HCT116 (cell line): Measurements from ENCODE around the gene RSPH9. TPM values are rescaled to one million over a fixed set of nuclear protein-coding genes. Genes with fewer than 3 reads are reported as not detected.

Source experiments
- ATAC-seq: fragments of 200-7000 bp; cut with Tn5 transposase; 2 replicates; pipeline ENCODE4 v1.9.1; 2020; ENCODE audit warnings: mild to moderate bottlenecking, moderate library complexity
- BruUV-seq: library from RNA; stranded (reverse); fragments of 400-500 nt; replicated peaks from 2 replicates; lab custom pipeline; 2021; lab: Mats Ljungman, UMichigan
- CTCF ChIA-PET: fragments of 300-600 bp; sonication (Branson Sonifier 250); formaldehyde crosslinking; loops from one replicate; lab custom pipeline; 2021; ENCODE audit warnings: antibody characterized with exemption; lab: Charles Lee
- POLR2A ChIA-PET: fragments of 300-600, 350-600 bp; sonication (Branson Sonifier 250); formaldehyde crosslinking; loops from one replicate; lab custom pipeline; 2021; ENCODE audit warnings: antibody characterized with exemption; lab: Charles Lee
- RAD21 ChIA-PET, 2 experiments: fragments of 300-600 bp; sonication (Branson Sonifier 250); formaldehyde crosslinking; loops; one replicate each; lab custom pipeline; 2023; ENCODE audit warnings: low total read pairs in 2 of 2; ENCODE audit not compliant: uncharacterized antibody in 2 of 2, unreplicated experiment in 2 of 2, low non-redundant PET in 1 of 2; lab: Charles Lee
- DNase-seq: peaks from one replicate; pipeline ENCODE4 v3.0.0-alpha.2; 2010; ENCODE audit warnings: low read depth, low spot score
- H2AFZ ChIP-seq: fragments of 200-600 bp; shearing (Covaris generic), sonication (generic); 2 replicates; pipeline ENCODE4 v1.6.1; 2017; ENCODE audit warnings: low read depth, mixed run types, mixed read lengths, antibody characterized with exemption, low read length; ENCODE audit not compliant: poor library complexity, severe bottlenecking
- H3K27ac ChIP-seq: 2 replicates; pipeline ENCODE4 v1.5.1; 2012; ENCODE audit warnings: low read depth, low read length
- H3K27me3 ChIP-seq: fragments of 200-600 bp; sonication (generic); 2 replicates; pipeline ENCODE4 v1.6.1; 2016; ENCODE audit warnings: mixed run types, low read length, mixed read lengths; ENCODE audit not compliant: insufficient read depth
- H3K36me3 ChIP-seq, 2 experiments: fragments of 200-500 bp in 1 of 2; fragments of 200-600 bp in 1 of 2; sonication (Bioruptor generic) in 1 of 2; sonication (generic) in 1 of 2; 2 replicates each; pipeline versions ENCODE4 v1.5.1 to v1.6.1; 2014 to 2016; ENCODE audit warnings: low read length in 2 of 2, inconsistent platforms in 1 of 2, mixed read lengths in 1 of 2, mixed run types in 1 of 2; ENCODE audit not compliant: insufficient read depth in 2 of 2, control insufficient read depth in 1 of 2
- H3K4me1 ChIP-seq, 2 experiments: fragments of 200-600 bp in 1 of 2; sonication (generic) in 1 of 2; 2 replicates each; pipeline versions ENCODE4 v1.5.1 to v1.6.1; 2012 to 2017; ENCODE audit warnings: low read length in 2 of 2, inconsistent platforms in 1 of 2, mild to moderate bottlenecking in 1 of 2, mixed read lengths in 1 of 2, mixed run types in 1 of 2, moderate library complexity in 1 of 2; ENCODE audit not compliant: insufficient read depth in 2 of 2, control insufficient read depth in 1 of 2
- H3K4me2 ChIP-seq: fragments of 200-600 bp; sonication (generic); 2 replicates; pipeline ENCODE4 v1.6.1; 2017; ENCODE audit warnings: mixed run types, low read length, mixed read lengths
- H3K4me3 ChIP-seq, 2 experiments: fragments of 200-600 bp in 1 of 2; sonication (generic) in 1 of 2; replicated peaks in 1 of 2; 2 replicates each; pipeline ENCODE4 v1.5.1; 2011 to 2016; ENCODE audit warnings: low read length in 2 of 2, control low read depth in 1 of 2, low read depth in 1 of 2, mild to moderate bottlenecking in 1 of 2, mixed read lengths in 1 of 2, mixed run types in 1 of 2
- H3K79me2 ChIP-seq: fragments of 200-600 bp; sonication (generic); 2 replicates; pipeline ENCODE4 v1.6.1; 2017; ENCODE audit warnings: mild to moderate bottlenecking, mixed run types, low read length, moderate library complexity, mixed read lengths; ENCODE audit not compliant: insufficient read depth
- H3K9ac ChIP-seq: fragments of 200-600 bp; sonication (generic); 2 replicates; pipeline ENCODE4 v1.6.1; 2016; ENCODE audit warnings: low read length, mixed read lengths
- H3K9me2 ChIP-seq: fragments of 200-600 bp; sonication (generic), shearing (Covaris generic); 2 replicates; pipeline ENCODE4 v1.6.1; 2017; ENCODE audit warnings: mixed run types, mild to moderate bottlenecking, moderate library complexity; ENCODE audit not compliant: insufficient read depth
- H3K9me3 ChIP-seq, 2 experiments: fragments of 200-500 bp in 1 of 2; fragments of 200-600 bp in 1 of 2; sonication (Bioruptor generic) in 1 of 2; sonication (generic) in 1 of 2; 2 replicates each; pipeline ENCODE4 v1.6.1; 2014 to 2017; ENCODE audit warnings: low read length in 2 of 2, mixed read lengths in 2 of 2, inconsistent platforms in 1 of 2, low read depth in 1 of 2, mild to moderate bottlenecking in 1 of 2, mixed run types in 1 of 2, moderate library complexity in 1 of 2; ENCODE audit not compliant: control insufficient read depth in 1 of 2, insufficient read depth in 1 of 2
- H4K20me1 ChIP-seq: fragments of 200-600 bp; sonication (generic), shearing (Covaris generic); 2 replicates; pipeline ENCODE4 v1.6.1; 2017; ENCODE audit warnings: mixed run types, mild to moderate bottlenecking, moderate library complexity; ENCODE audit not compliant: insufficient read depth
- ATF3 ChIP-seq: IDR thresholded peaks from 2 replicates; pipeline ENCODE4 v1.6.1; 2012
- CBX3 ChIP-seq: IDR thresholded peaks from 2 replicates; pipeline ENCODE4 v1.6.1; 2012; ENCODE audit warnings: low read depth
- CTCF ChIP-seq, 3 experiments: fragments of 200-600 bp in 1 of 3; sonication (generic) in 1 of 3; IDR thresholded peaks in 2 of 3; conservative IDR thresholded peaks in 1 of 3; 2 replicates each; pipeline ENCODE4 v1.5.1; 2012 to 2017; ENCODE audit warnings: low read depth in 2 of 3, low read length in 2 of 3, antibody characterized with exemption in 1 of 3, borderline replicate concordance in 1 of 3, control low read depth in 1 of 3, mild to moderate bottlenecking in 1 of 3, mixed read lengths in 1 of 3, mixed run types in 1 of 3, moderate library complexity in 1 of 3; ENCODE audit not compliant: insufficient read depth in 1 of 3
- ELF1 ChIP-seq: IDR thresholded peaks from 2 replicates; pipeline ENCODE4 v1.6.1; 2012; ENCODE audit warnings: low read depth, borderline replicate concordance
- EZH2phosphoT487 ChIP-seq: fragments of 200-600 bp; IDR thresholded peaks from 2 replicates; pipeline ENCODE4 v1.6.1; 2018; ENCODE audit warnings: antibody characterized with exemption, borderline replicate concordance
- FOSL1 ChIP-seq: IDR thresholded peaks from 2 replicates; pipeline ENCODE4 v1.6.1; 2012; ENCODE audit warnings: low read depth
- JUND ChIP-seq: IDR thresholded peaks from 2 replicates; pipeline ENCODE4 v1.6.1; 2012
- MAX ChIP-seq: IDR thresholded peaks from 2 replicates; pipeline ENCODE4 v1.6.1; 2012
- POLR2A ChIP-seq: IDR thresholded peaks from 2 replicates; pipeline ENCODE4 v1.7.0; 2011; ENCODE audit warnings: borderline replicate concordance; ENCODE audit not compliant: insufficient read depth, insufficient read length; ENCODE audit errors: extremely low read depth
- POLR2AphosphoS5 ChIP-seq: IDR thresholded peaks from 2 replicates; pipeline ENCODE4 v1.6.1; 2011; ENCODE audit warnings: mild to moderate bottlenecking, low read depth, low read length, moderate library complexity
- RAD21 ChIP-seq: IDR thresholded peaks from 2 replicates; pipeline ENCODE4 v1.6.1; 2012; ENCODE audit warnings: low read depth, mild to moderate bottlenecking
- REST ChIP-seq: IDR thresholded peaks from 2 replicates; pipeline ENCODE4 v1.6.1; 2012; ENCODE audit warnings: low read depth
- SIN3A ChIP-seq: IDR thresholded peaks from 2 replicates; pipeline ENCODE4 v1.6.1; 2012; ENCODE audit warnings: low read depth
- SP1 ChIP-seq: IDR thresholded peaks from 2 replicates; pipeline ENCODE4 v1.6.1; 2012; ENCODE audit warnings: low read depth
- SRF ChIP-seq: IDR thresholded peaks from 2 replicates; pipeline ENCODE4 v1.6.1; 2012; ENCODE audit warnings: low read depth
- YY1 ChIP-seq: IDR thresholded peaks from 2 replicates; pipeline ENCODE4 v1.6.1; 2011; ENCODE audit warnings: low read length, low read depth, moderate library complexity, mild to moderate bottlenecking; ENCODE audit not compliant: insufficient replicate concordance; ENCODE audit errors: extremely low read depth
- ZBTB33 ChIP-seq: IDR thresholded peaks from 2 replicates; pipeline ENCODE4 v1.6.1; 2011; ENCODE audit warnings: mild to moderate bottlenecking, low read length, moderate library complexity; ENCODE audit not compliant: insufficient replicate concordance; ENCODE audit errors: extremely low read depth
- ZFX ChIP-seq: fragments of 450-650 bp; IDR thresholded peaks from 2 replicates; pipeline ENCODE4 v1.6.1; 2017
- ZNF274 ChIP-seq: fragments of 200-500 bp; sonication (Bioruptor generic); IDR thresholded peaks from 2 replicates; pipeline ENCODE4 v1.6.1; 2014; ENCODE audit warnings: mild to moderate bottlenecking, low read depth, low read length, inconsistent platforms
- intact Hi-C: fragments of 100-400 bp; cut with micrococcal nuclease; formaldehyde crosslinking; loops from 2 replicates; pipeline ENCODE4 v1.10.0; 2022
- total RNA-seq: library from RNA; stranded (reverse); gene quantifications from one replicate; pipeline ENCODE4 v1.2.1, GENCODE V29; 2021; ENCODE audit not compliant: unreplicated experiment

The RSPH9 gene
- total RNA-seq, 1 experiment from 2014 or later: not detected

GRCh38 chr6:43645613-43645964 lies 753 bp downstream of the RSPH9 start:
- no peaks in the 10 kb centered on the region for H3K27me3 ChIP-seq
- H3K27ac ChIP-seq: no peak overlapping the region
- H3K4me2 ChIP-seq: no peak overlapping the region
- no peaks in the 10 kb centered on the region for H3K9me2 ChIP-seq
- ChIA-PET CTCF (interaction anchor here (1.1 kb wide), 1 partner anchor 24 kb away, joined by 3 read pairs; no protein-coding TSS in a partner anchor), RAD21 (no interaction called here), POLR2A (no interaction called here)
- H3K4me3 ChIP-seq: no peak overlapping the region
- BruUV-seq: no TSS peak
- H2AFZ ChIP-seq: no peak overlapping the region
- DNase-seq: no peak
- H4K20me1 ChIP-seq: no peaks in the 10 kb centered on the region
- intact Hi-C loops: no loop called here
- no peak for ATAC-seq
- no peak for TF ChIP-seq POLR2A
- no peak for TF ChIP-seq SRF
- no peak for TF ChIP-seq ELF1
- no peak for TF ChIP-seq YY1
- TF ChIP-seq POLR2AphosphoS5: no peak
- no peak for TF ChIP-seq SIN3A
- TF ChIP-seq CTCF (IDR thresholded peaks at IDR 0.05 in 2 of 3, conservative IDR thresholded peaks at IDR 0.05 in 1 of 3; ENCODE audit: borderline replicate concordance in 1 of 3, insufficient read depth in 1 of 3, low read depth in 2 of 3, low read length in 2 of 3): no peak
- TF ChIP-seq ZBTB33: no peak
- no peak for TF ChIP-seq ATF3
- no peak for TF ChIP-seq ZNF274
- no peak for TF ChIP-seq REST
- TF ChIP-seq MAX: no peak
- TF ChIP-seq SP1: no peak
- no peak for TF ChIP-seq JUND
- TF ChIP-seq FOSL1: no peak
- TF ChIP-seq RAD21: no peak
- no peak for TF ChIP-seq CBX3
- TF ChIP-seq EZH2phosphoT487: no peak
- no peak for TF ChIP-seq ZFX
- H3K79me2 ChIP-seq: peaks cover 4% of the 10 kb centered on the region
- peaks cover 6 to 9% of the 10 kb centered on the region in 2 experiments; a peak in 3 of 4 replicates for H3K36me3 ChIP-seq
- H3K4me1 ChIP-seq: no peaks in the 10 kb centered on the region
- H3K9ac ChIP-seq: no peak overlapping the region
- H3K9me3 ChIP-seq: no peaks in the 10 kb centered on the region
